ENCODE results near the gene ERGIC1.
"Not testable (repeated sequence)": the region's sequence is repeated elsewhere in the genome, so short reads cannot be mapped to it uniquely, and the experiment has no call there.

ERGIC1 gene

GRCh38 chr5:172805736-172806255, 28.3 kb upstream of the ERGIC1 start:
- H2AFZ ChIP-seq, result no peak overlapping the region
- H3K27me3 ChIP-seq (ENCODE audit: control insufficient read depth, insufficient read depth, low read length), result no peaks in the 10 kb centered on the region
- no peak overlapping the region for H3K4me3 ChIP-seq (ENCODE audit: low read depth, low read length)
- H3K79me2 ChIP-seq, result no peaks in the 10 kb centered on the region
- H3K4me2 ChIP-seq (ENCODE audit: low read length), result no peak overlapping the region
- TF ChIP-seq CTCF (IDR thresholded peaks at IDR 0.05), result no peak
- H3K9me3 ChIP-seq (ENCODE audit: control insufficient read depth, low read length), result no peaks in the 10 kb centered on the region
- H3K27ac ChIP-seq, result no peak overlapping the region
- H3K4me1 ChIP-seq, result no peaks in the 10 kb centered on the region
- no peaks in the 10 kb centered on the region for H3K36me3 ChIP-seq (ENCODE audit: control insufficient read depth, insufficient read depth, low read length)
- no peak overlapping the region for H3K9ac ChIP-seq

GRCh38 chr5:172806897-172807672, 27.0 kb upstream of the ERGIC1 start:
- no peaks in the 10 kb centered on the region for H3K79me2 ChIP-seq
- peak overlapping the region; percentile 36 for H3K4me2 ChIP-seq (ENCODE audit: low read length)
- H3K9me3 ChIP-seq (ENCODE audit: control insufficient read depth, low read length), result no peaks in the 10 kb centered on the region
- H3K27me3 ChIP-seq (ENCODE audit: control insufficient read depth, insufficient read depth, low read length), result no peaks in the 10 kb centered on the region
- TF ChIP-seq CTCF (IDR thresholded peaks at IDR 0.05), result no peak
- peak overlapping the region; percentile 59 for H3K27ac ChIP-seq
- H3K36me3 ChIP-seq (ENCODE audit: control insufficient read depth, insufficient read depth, low read length), result no peaks in the 10 kb centered on the region
- H3K9ac ChIP-seq, result no peak overlapping the region
- H2AFZ ChIP-seq, result peak overlapping the region; percentile 83
- H3K4me1 ChIP-seq, result no peaks in the 10 kb centered on the region
- H3K4me3 ChIP-seq (ENCODE audit: low read depth, low read length), result peak overlapping the region; percentile 37

- Histone ChIP-seq H3K79me2 (no peaks in the 10 kb centered on the region), H3K4me1 (no peaks in the 10 kb centered on the region), H3K4me2 (ENCODE audit: low read length) (peak overlapping the region; percentile 36), H3K27ac (peak overlapping the region; percentile 45), H3K27me3 (ENCODE audit: control insufficient read depth, insufficient read depth, low read length) (no peaks in the 10 kb centered on the region), H3K36me3 (ENCODE audit: control insufficient read depth, insufficient read depth, low read length) (no peaks in the 10 kb centered on the region), H3K9me3 (ENCODE audit: control insufficient read depth, low read length) (no peaks in the 10 kb centered on the region), H2AFZ (peak overlapping the region; percentile 83), H3K9ac (no peak overlapping the region), H3K4me3 (ENCODE audit: low read depth, low read length) (no peak overlapping the region)
- TF ChIP-seq CTCF (IDR thresholded peaks at IDR 0.05), result no peak
These were observed 26.2 kb upstream of the ERGIC1 start for GRCh38 chr5:172807766-172808311.

GRCh38 chr5:172809774-172810173, 24.3 kb upstream of the ERGIC1 start:
- H3K36me3 ChIP-seq (ENCODE audit: control insufficient read depth, insufficient read depth, low read length), result no peaks in the 10 kb centered on the region
- no peaks in the 10 kb centered on the region for H3K9me3 ChIP-seq (ENCODE audit: control insufficient read depth, low read length)
- H3K4me2 ChIP-seq (ENCODE audit: low read length), result no peak overlapping the region
- H3K27ac ChIP-seq, result no peak overlapping the region
- no peak overlapping the region for H3K9ac ChIP-seq
- no peak overlapping the region for H2AFZ ChIP-seq
- TF ChIP-seq CTCF (IDR thresholded peaks at IDR 0.05), result no peak
- H3K4me1 ChIP-seq, result no peaks in the 10 kb centered on the region
- H3K27me3 ChIP-seq (ENCODE audit: control insufficient read depth, insufficient read depth, low read length), result no peaks in the 10 kb centered on the region
- no peak overlapping the region for H3K4me3 ChIP-seq (ENCODE audit: low read depth, low read length)
- H3K79me2 ChIP-seq, result no peaks in the 10 kb centered on the region

GRCh38 chr5:172810996-172811395, 23.1 kb upstream of the ERGIC1 start:
- H3K27me3 ChIP-seq (ENCODE audit: control insufficient read depth, insufficient read depth, low read length); H3K79me2 ChIP-seq; H3K27ac ChIP-seq; H3K4me1 ChIP-seq; H2AFZ ChIP-seq; H3K9me3 ChIP-seq (ENCODE audit: control insufficient read depth, low read length); H3K9ac ChIP-seq; H3K36me3 ChIP-seq (ENCODE audit: control insufficient read depth, insufficient read depth, low read length); H3K4me3 ChIP-seq (ENCODE audit: low read depth, low read length); H3K4me2 ChIP-seq (ENCODE audit: low read length): not testable (repeated sequence)

Data from parathyroid adenoma (tissue), 2 donors.